ENCODE results near the gene C10orf90. TPM values are rescaled to one million over a fixed set of nuclear protein-coding genes. Genes with fewer than 3 reads are reported as not detected.

Gene C10orf90
- total RNA-seq, 1 donor from 2014 or later = under 0.01 TPM

GRCh38 chr10:126520751-126521317 is 149.7 kb downstream of the C10orf90 start:
- no peak overlapping the region for H3K4me3 ChIP-seq (ENCODE audit: low read length in 3 of 3)
- no peak overlapping the region for H3K9ac ChIP-seq (ENCODE audit: low read depth in 1 of 3, low read length in 3 of 3)
- H3K4me1 ChIP-seq (ENCODE audit: control insufficient read depth in 3 of 3, insufficient read depth in 3 of 3, low read length in 3 of 3) = no peaks in the 10 kb centered on the region
- peaks cover 0 to 8% (median 0%) of the 10 kb centered on the region in 3 donors for H3K27me3 ChIP-seq (ENCODE audit: control insufficient read depth in 3 of 3, insufficient read depth in 3 of 3, low read length in 3 of 3)
- H3K36me3 ChIP-seq (ENCODE audit: control insufficient read depth in 3 of 3, insufficient read depth in 3 of 3, low read length in 3 of 3) = no peaks in the 10 kb centered on the region
- no peak overlapping the region for H3K27ac ChIP-seq (ENCODE audit: low read depth, low read length)
- H3K9me3 ChIP-seq (ENCODE audit: control insufficient read depth in 3 of 3, low read length in 3 of 3) = no peaks in the 10 kb centered on the region

DNA sequence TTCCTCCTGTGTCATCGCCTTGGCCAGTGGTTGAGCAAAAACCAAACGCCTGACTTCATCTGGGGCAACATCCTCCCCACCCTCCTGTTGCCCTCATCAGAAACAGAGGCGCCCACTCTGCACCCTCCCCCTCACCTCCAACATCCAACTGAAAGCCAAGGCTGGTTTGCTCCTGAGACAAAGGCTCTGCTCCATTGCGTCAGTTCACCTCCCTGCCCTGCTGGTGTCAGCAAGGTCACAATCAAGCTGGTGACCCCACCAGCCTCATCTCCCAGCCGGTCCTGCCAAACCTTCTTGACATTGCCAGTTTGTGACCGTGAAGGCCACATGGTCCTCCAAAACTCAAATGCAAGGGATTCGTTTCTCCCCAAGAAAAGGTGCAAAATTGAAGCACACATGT is 150.5 kb downstream of the C10orf90 start:
- no peak overlapping the region for H3K4me3 ChIP-seq (ENCODE audit: low read length in 3 of 3)
- no peak overlapping the region for H3K27ac ChIP-seq (ENCODE audit: low read depth, low read length)
- H3K36me3 ChIP-seq (ENCODE audit: control insufficient read depth in 3 of 3, insufficient read depth in 3 of 3, low read length in 3 of 3) = no peaks in the 10 kb centered on the region
- H3K9me3 ChIP-seq (ENCODE audit: control insufficient read depth in 3 of 3, low read length in 3 of 3) = no peaks in the 10 kb centered on the region
- H3K27me3 ChIP-seq (ENCODE audit: control insufficient read depth in 3 of 3, insufficient read depth in 3 of 3, low read length in 3 of 3) = peaks cover 0 to 7% (median 0%) of the 10 kb centered on the region in 3 donors
- H3K4me1 ChIP-seq (ENCODE audit: control insufficient read depth in 3 of 3, insufficient read depth in 3 of 3, low read length in 3 of 3) = no peaks in the 10 kb centered on the region
- no peak overlapping the region for H3K9ac ChIP-seq (ENCODE audit: low read depth in 1 of 3, low read length in 3 of 3)

DNA sequence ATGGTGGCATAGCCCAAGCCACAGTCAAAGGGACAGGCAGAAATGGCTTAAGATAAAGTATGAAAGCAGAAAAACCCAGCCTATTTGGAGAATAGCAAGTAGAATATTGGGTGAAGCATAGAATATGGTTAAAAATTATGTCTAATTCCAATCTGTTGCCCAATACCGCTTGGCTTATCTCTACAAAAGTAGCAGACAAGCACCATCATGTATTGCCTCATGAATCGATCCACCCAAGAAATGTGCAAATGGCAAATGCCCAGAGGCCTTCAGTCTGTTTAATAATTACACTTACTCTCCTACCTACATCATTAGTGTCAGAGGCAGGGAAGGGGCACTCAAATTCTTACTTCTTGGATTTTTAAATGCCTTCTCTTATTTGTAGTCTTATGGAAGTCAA is 151.3 kb downstream of the C10orf90 start:
- no peak overlapping the region for H3K9ac ChIP-seq (ENCODE audit: low read depth in 1 of 3, low read length in 3 of 3)
- H3K27ac ChIP-seq (ENCODE audit: low read depth, low read length) = no peak overlapping the region
- H3K9me3 ChIP-seq (ENCODE audit: control insufficient read depth in 3 of 3, low read length in 3 of 3) = no peaks in the 10 kb centered on the region
- H3K4me3 ChIP-seq (ENCODE audit: low read length in 3 of 3) = no peak overlapping the region
- no peaks in the 10 kb centered on the region for H3K27me3 ChIP-seq (ENCODE audit: control insufficient read depth in 3 of 3, insufficient read depth in 3 of 3, low read length in 3 of 3)
- no peaks in the 10 kb centered on the region for H3K4me1 ChIP-seq (ENCODE audit: control insufficient read depth in 3 of 3, insufficient read depth in 3 of 3, low read length in 3 of 3)
- no peaks in the 10 kb centered on the region for H3K36me3 ChIP-seq (ENCODE audit: control insufficient read depth in 3 of 3, insufficient read depth in 3 of 3, low read length in 3 of 3)

DNA sequence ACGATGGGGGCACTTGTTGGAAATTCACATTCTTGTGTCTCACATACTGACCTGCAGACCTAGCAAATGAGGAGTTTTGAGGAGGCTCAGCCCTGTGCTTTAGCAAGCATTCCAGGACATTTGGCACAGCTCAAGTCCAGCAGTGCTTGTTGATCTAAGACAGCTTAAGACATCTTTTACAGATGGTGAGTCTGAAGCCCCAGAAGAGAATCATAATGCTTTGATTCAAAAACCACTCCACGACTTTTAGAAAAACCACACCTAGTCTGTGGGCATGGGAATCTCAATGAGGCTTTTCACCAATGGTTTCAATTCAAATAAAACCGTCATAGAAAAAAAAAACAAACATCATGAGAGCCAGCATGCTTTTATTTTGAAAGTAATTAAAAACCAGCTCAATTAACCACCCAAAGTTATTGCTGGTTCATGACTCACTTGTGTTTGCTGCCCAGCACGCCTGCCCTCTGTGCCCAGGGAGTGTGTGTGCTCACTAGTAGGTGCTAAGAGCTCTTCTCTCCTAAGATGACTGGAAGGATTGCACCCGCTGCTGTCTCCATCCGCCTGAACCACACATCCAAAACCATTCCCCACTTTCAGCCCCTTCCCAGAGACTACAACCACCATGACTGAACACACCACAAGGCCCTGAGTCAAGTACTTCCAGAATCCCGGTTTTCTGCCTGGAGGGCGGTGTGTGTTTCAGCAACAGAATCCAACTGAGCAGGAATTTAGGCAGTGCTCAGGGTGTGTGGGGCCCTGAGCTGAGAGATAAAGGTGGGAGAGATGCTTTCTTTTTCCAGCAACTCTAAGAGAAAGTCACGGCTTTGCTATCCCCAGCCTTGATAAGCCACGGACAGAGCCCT is 152.0 kb downstream of the C10orf90 start:
- Histone ChIP-seq H3K27me3 (ENCODE audit: control insufficient read depth in 3 of 3, insufficient read depth in 3 of 3, low read length in 3 of 3) (no peaks in the 10 kb centered on the region), H3K9ac (ENCODE audit: low read depth in 1 of 3, low read length in 3 of 3) (no peak overlapping the region), H3K27ac (ENCODE audit: low read depth, low read length) (no peak overlapping the region), H3K36me3 (ENCODE audit: control insufficient read depth in 3 of 3, insufficient read depth in 3 of 3, low read length in 3 of 3) (no peaks in the 10 kb centered on the region), H3K4me3 (ENCODE audit: low read length in 3 of 3) (no peak overlapping the region), H3K9me3 (ENCODE audit: control insufficient read depth in 3 of 3, low read length in 3 of 3) (no peaks in the 10 kb centered on the region), H3K4me1 (ENCODE audit: control insufficient read depth in 3 of 3, insufficient read depth in 3 of 3, low read length in 3 of 3) (no peaks in the 10 kb centered on the region)

DNA sequence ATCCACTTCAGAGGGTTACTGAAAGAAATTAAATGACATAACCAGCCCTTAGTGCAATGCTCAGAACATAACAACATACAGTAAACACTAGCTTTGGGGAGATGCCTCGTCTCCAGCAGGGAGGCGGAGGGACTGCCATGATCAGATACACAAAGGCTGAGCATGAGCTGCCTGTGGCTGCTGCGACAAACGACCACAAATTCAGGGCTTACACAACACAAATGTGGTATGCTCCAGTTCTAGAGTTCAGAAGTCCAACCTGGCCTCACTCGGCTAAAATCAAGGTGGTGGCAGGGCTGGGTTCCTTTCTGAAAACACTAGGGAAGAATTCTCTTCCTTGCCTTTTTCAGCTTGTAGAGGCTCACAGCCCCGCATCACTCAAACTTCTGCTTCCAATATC is 154.0 kb downstream of the C10orf90 start:
- Histone ChIP-seq H3K36me3 (ENCODE audit: control insufficient read depth in 3 of 3, insufficient read depth in 3 of 3, low read length in 3 of 3) (no peaks in the 10 kb centered on the region), H3K4me1 (ENCODE audit: control insufficient read depth in 3 of 3, insufficient read depth in 3 of 3, low read length in 3 of 3) (no peaks in the 10 kb centered on the region), H3K9ac (ENCODE audit: low read depth in 1 of 3, low read length in 3 of 3) (no peak overlapping the region), H3K4me3 (ENCODE audit: low read length in 3 of 3) (no peak overlapping the region), H3K27ac (ENCODE audit: low read depth, low read length) (no peak overlapping the region), H3K9me3 (ENCODE audit: control insufficient read depth in 3 of 3, low read length in 3 of 3) (no peaks in the 10 kb centered on the region), H3K27me3 (ENCODE audit: control insufficient read depth in 3 of 3, insufficient read depth in 3 of 3, low read length in 3 of 3) (no peaks in the 10 kb centered on the region)

GRCh38 chr10:126511917-126512479 is 158.5 kb downstream of the C10orf90 start:
- Histone ChIP-seq H3K9ac (ENCODE audit: low read depth in 1 of 3, low read length in 3 of 3) (no peak overlapping the region), H3K4me1 (ENCODE audit: control insufficient read depth in 3 of 3, insufficient read depth in 3 of 3, low read length in 3 of 3) (no peaks in the 10 kb centered on the region), H3K27ac (ENCODE audit: low read depth, low read length) (no peak overlapping the region)

DNA sequence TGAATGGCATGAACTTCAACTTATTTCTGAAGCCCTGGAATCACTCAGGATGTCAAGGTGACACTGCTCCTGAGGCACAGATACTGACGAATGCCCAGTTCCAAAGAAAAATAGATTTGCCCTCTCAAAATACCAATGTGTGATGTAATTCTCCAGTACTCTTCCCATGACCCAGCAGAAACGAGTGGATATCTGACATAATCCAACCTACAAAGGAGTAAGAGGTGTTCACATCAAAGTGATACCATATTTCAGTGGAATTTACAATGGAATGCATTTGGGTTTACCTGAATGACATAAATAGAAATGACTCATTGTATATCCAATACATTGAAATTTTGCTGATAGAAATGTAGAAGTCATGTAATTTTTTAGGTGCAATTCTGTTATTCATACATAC is 161.3 kb downstream of the C10orf90 start:
- no peaks in the 10 kb centered on the region for H3K36me3 ChIP-seq (ENCODE audit: control insufficient read depth in 3 of 3, insufficient read depth in 3 of 3, low read length in 3 of 3)
- no peak overlapping the region for H3K9ac ChIP-seq (ENCODE audit: low read depth in 1 of 3, low read length in 3 of 3)
- no peaks in the 10 kb centered on the region for H3K9me3 ChIP-seq (ENCODE audit: control insufficient read depth in 3 of 3, low read length in 3 of 3)
- no peaks in the 10 kb centered on the region for H3K27me3 ChIP-seq (ENCODE audit: control insufficient read depth in 3 of 3, insufficient read depth in 3 of 3, low read length in 3 of 3)
- no peaks in the 10 kb centered on the region for H3K4me1 ChIP-seq (ENCODE audit: control insufficient read depth in 3 of 3, insufficient read depth in 3 of 3, low read length in 3 of 3)
- H3K4me3 ChIP-seq (ENCODE audit: low read length in 3 of 3) = no peak overlapping the region
- no peak overlapping the region for H3K27ac ChIP-seq (ENCODE audit: low read depth, low read length)

More at GRCh38 chr10:126511917-126512479, 158.5 kb downstream of the C10orf90 start:
- Histone ChIP-seq H3K36me3 (ENCODE audit: control insufficient read depth in 3 of 3, insufficient read depth in 3 of 3, low read length in 3 of 3) (no peaks in the 10 kb centered on the region), H3K9me3 (ENCODE audit: control insufficient read depth in 3 of 3, low read length in 3 of 3) (no peaks in the 10 kb centered on the region), H3K4me3 (ENCODE audit: low read length in 3 of 3) (no peak overlapping the region), H3K27me3 (ENCODE audit: control insufficient read depth in 3 of 3, insufficient read depth in 3 of 3, low read length in 3 of 3) (no peaks in the 10 kb centered on the region)

GRCh38 chr10:126508535-126509040 is 161.9 kb downstream of the C10orf90 start:
- H3K36me3 ChIP-seq (ENCODE audit: control insufficient read depth in 3 of 3, insufficient read depth in 3 of 3, low read length in 3 of 3) = no peaks in the 10 kb centered on the region
- H3K27ac ChIP-seq (ENCODE audit: low read depth, low read length) = no peak overlapping the region
- H3K4me3 ChIP-seq (ENCODE audit: low read length in 3 of 3) = no peak overlapping the region
- no peaks in the 10 kb centered on the region for H3K9me3 ChIP-seq (ENCODE audit: control insufficient read depth in 3 of 3, low read length in 3 of 3)
- no peak overlapping the region for H3K9ac ChIP-seq (ENCODE audit: low read depth in 1 of 3, low read length in 3 of 3)
- H3K4me1 ChIP-seq (ENCODE audit: control insufficient read depth in 3 of 3, insufficient read depth in 3 of 3, low read length in 3 of 3) = no peaks in the 10 kb centered on the region
- H3K27me3 ChIP-seq (ENCODE audit: control insufficient read depth in 3 of 3, insufficient read depth in 3 of 3, low read length in 3 of 3) = no peaks in the 10 kb centered on the region

- Histone ChIP-seq H3K27me3 (ENCODE audit: control insufficient read depth in 3 of 3, insufficient read depth in 3 of 3, low read length in 3 of 3) (no peaks in the 10 kb centered on the region), H3K9me3 (ENCODE audit: control insufficient read depth in 3 of 3, low read length in 3 of 3) (no peaks in the 10 kb centered on the region), H3K36me3 (ENCODE audit: control insufficient read depth in 3 of 3, insufficient read depth in 3 of 3, low read length in 3 of 3) (no peaks in the 10 kb centered on the region), H3K9ac (ENCODE audit: low read depth in 1 of 3, low read length in 3 of 3) (no peak overlapping the region), H3K4me3 (ENCODE audit: low read length in 3 of 3) (no peak overlapping the region), H3K27ac (ENCODE audit: low read depth, low read length) (no peak overlapping the region), H3K4me1 (ENCODE audit: control insufficient read depth in 3 of 3, insufficient read depth in 3 of 3, low read length in 3 of 3) (no peaks in the 10 kb centered on the region)
These were observed 165.8 kb downstream of the C10orf90 start for GRCh38 chr10:126504761-126505112.

Data from skeletal muscle tissue (tissue), 4 donors.